ENCODE measurements around the gene SLC44A2. TPM values are rescaled to one million over a fixed set of nuclear protein-coding genes. Genes with fewer than 3 reads are reported as not detected.

Gene SLC44A2
- total RNA-seq, 1 experiment from 2014 or later: 31.5 TPM

GRCh38 chr19:10586396-10586795 is 39.0 kb upstream of the SLC44A2 start:
- BruUV-seq (replicated peaks): no TSS peak
- no peak overlapping the region for H3K27ac ChIP-seq (ENCODE audit: low read length)
- ChIA-PET CTCF (no interaction called here), POLR2A (no interaction called here)
- DNase-seq (ENCODE audit: low read depth, low spot score) (no peak), ATAC-seq (no peak)
- intact Hi-C loops (cut with micrococcal nuclease; ENCODE audit: unreplicated experiment): no loop called here
- H3K4me1 ChIP-seq (ENCODE audit: control insufficient read depth, insufficient read depth, low read length): no peaks in the 10 kb centered on the region
- H3K36me3 ChIP-seq (ENCODE audit: control insufficient read depth, insufficient read depth, low read length): no peaks in the 10 kb centered on the region; the same call in 1 of the 2 replicates
- TF ChIP-seq TCF7L2 (IDR thresholded peaks at IDR 0.05; ENCODE audit: low read depth, low read length): no peak
- TF ChIP-seq SIN3A (IDR thresholded peaks at IDR 0.05; ENCODE audit: borderline replicate concordance, insufficient read depth, low read depth, low read length): no peak
- no peak for TF ChIP-seq CTCF (IDR thresholded peaks at IDR 0.05)
- H3K9me3 ChIP-seq (ENCODE audit: control insufficient read depth, insufficient read depth, low read depth, low read length): no peaks in the 10 kb centered on the region
- in situ Hi-C loops (cut with HindIII; ENCODE audit: low pct_unique_long_range_greater_than_20kb, low sequenced_read_pairs): no loop called here
- no peaks in the 10 kb centered on the region for H3K27me3 ChIP-seq (ENCODE audit: control insufficient read depth, insufficient read depth, low read length)
- no peak overlapping the region for H3K4me3 ChIP-seq (ENCODE audit: low read depth in 2 of 2, low read length in 2 of 2)

GRCh38 chr19:10587022-10587838 is 38.1 kb upstream of the SLC44A2 start, which contains the start of gene AP1M2:
Gene AP1M2, minus strand, starts transcription at chr19:10587312. Its CDS starts 81 bp downstream, at chr19:10587231.
- Histone ChIP-seq H3K4me1 (ENCODE audit: control insufficient read depth, insufficient read depth, low read length) (no peaks in the 10 kb centered on the region), H3K36me3 (ENCODE audit: control insufficient read depth, insufficient read depth, low read length) (no peaks in the 10 kb centered on the region; the same call in 1 of the 2 replicates), H3K27me3 (ENCODE audit: control insufficient read depth, insufficient read depth, low read length) (no peaks in the 10 kb centered on the region), H3K27ac (ENCODE audit: low read length) (no peak within 1 kb of the TSS), H3K9me3 (ENCODE audit: control insufficient read depth, insufficient read depth, low read depth, low read length) (no peaks in the 10 kb centered on the region), H3K4me3 (ENCODE audit: low read depth in 2 of 2, low read length in 2 of 2) (no peak within 1 kb of the TSS)
- in situ Hi-C loops (cut with HindIII; ENCODE audit: low pct_unique_long_range_greater_than_20kb, low sequenced_read_pairs) (no loop called here), intact Hi-C loops (cut with micrococcal nuclease; ENCODE audit: unreplicated experiment) (no loop called here)
- no peak for TF ChIP-seq CTCF (IDR thresholded peaks at IDR 0.05)
- TF ChIP-seq POLR2AphosphoS5 (IDR thresholded peaks at IDR 0.05; ENCODE audit: low read depth, low read length): no peak
- no peak for TF ChIP-seq REST (IDR thresholded peaks at IDR 0.05; ENCODE audit: insufficient read depth in 1 of 2, low read depth in 2 of 2, low read length in 1 of 2)
- TF ChIP-seq SIN3A (IDR thresholded peaks at IDR 0.05; ENCODE audit: borderline replicate concordance, insufficient read depth, low read depth, low read length): no peak
- ChIA-PET CTCF (no interaction called here), POLR2A (no interaction called here)
- DNase-seq (ENCODE audit: low read depth, low spot score) (no peak), ATAC-seq (no peak)
- no TSS peak for BruUV-seq (replicated peaks)
